Fibroblast of lung (primary cell): ENCODE measurements around the gene PIK3C2G.

Experiments
- CTCF ChIP-seq, 2 donors: IDR thresholded peaks in 1 of 2; conservative IDR thresholded peaks in 1 of 2; 1 replicate in 1 of 2; 2 replicates in 1 of 2; pipeline ENCODE4 v1.5.1; 2011 to 2012; ENCODE audit warnings: low read length in 2 of 2, control low read depth in 1 of 2, inconsistent platforms in 1 of 2, low read depth in 1 of 2, mild to moderate bottlenecking in 1 of 2
- EZH2 ChIP-seq: IDR thresholded peaks from 2 replicates; pipeline ENCODE4 v1.5.1; 2012; ENCODE audit warnings: low read length, control low read depth, mild to moderate bottlenecking; ENCODE audit errors: missing control alignments

- TF ChIP-seq CTCF (conservative IDR thresholded peaks at IDR 0.05 in 1 of 2, IDR thresholded peaks at IDR 0.05 in 1 of 2; ENCODE audit: low read depth in 1 of 2, low read length in 2 of 2) (no peak), EZH2 (no peak)
Measured at GRCh38 chr12:18689771-18690170, 428.5 kb downstream of the PIK3C2G start.
